GM23338 (cell line): ENCODE data around the gene SLC25A39. TPM values are rescaled to one million over a fixed set of nuclear protein-coding genes. Genes with fewer than 3 reads are reported as not detected.

Experiments used
- ATAC-seq: fragments of 200-7000 bp; cut with Tn5 transposase; 3 replicates; pipeline ENCODE4 v1.9.1; 2020
- DNase-seq: peaks from one replicate; pipeline ENCODE4 v3.0.0-alpha.2; 2015; ENCODE audit warnings: low spot score
- H2AFZ ChIP-seq: fragments of 200-600 bp; sonication (generic); 2 replicates; pipeline ENCODE4 v1.8.0; 2016; ENCODE audit warnings: antibody characterized with exemption, mild to moderate bottlenecking, moderate library complexity
- H3F3A ChIP-seq: fragments of 200-600 bp; sonication (generic); replicated peaks from 2 replicates; pipeline ENCODE4 v1.8.0; 2017; ENCODE audit warnings: antibody characterized with exemption, mixed run types, low read depth
- H3K27ac ChIP-seq: fragments of 200-600 bp; sonication (generic); 2 replicates; pipeline ENCODE4 v1.6.1; 2016; ENCODE audit warnings: low read depth
- H3K27me3 ChIP-seq: fragments of 200-600 bp; sonication (generic); 2 replicates; pipeline ENCODE4 v1.8.0; 2016; ENCODE audit warnings: mild to moderate bottlenecking, mixed run types, moderate library complexity; ENCODE audit not compliant: insufficient read depth
- H3K36me3 ChIP-seq: fragments of 200-600 bp; sonication (generic); 2 replicates; pipeline ENCODE4 v1.8.0; 2016; ENCODE audit warnings: mild to moderate bottlenecking; ENCODE audit not compliant: insufficient read depth
- H3K4me1 ChIP-seq: fragments of 200-600 bp; sonication (generic); 2 replicates; pipeline ENCODE4 v1.8.0; 2016; ENCODE audit warnings: mild to moderate bottlenecking, moderate library complexity; ENCODE audit not compliant: insufficient read depth
- H3K4me2 ChIP-seq: fragments of 200-600 bp; sonication (generic); 2 replicates; pipeline ENCODE4 v1.7.1; 2017; ENCODE audit warnings: mixed run types
- H3K4me3 ChIP-seq: fragments of 200-600 bp; sonication (generic); 2 replicates; pipeline ENCODE4 v1.6.1; 2016; ENCODE audit warnings: mixed run types
- H3K79me2 ChIP-seq: fragments of 200-600 bp; sonication (generic); replicated peaks from 2 replicates; pipeline ENCODE4 v1.8.0; 2017; ENCODE audit warnings: mild to moderate bottlenecking; ENCODE audit not compliant: insufficient read depth
- H3K9me2 ChIP-seq: fragments of 200-600 bp; sonication (generic); 2 replicates; pipeline ENCODE4 v1.8.0; 2017; ENCODE audit not compliant: insufficient read depth
- H4K20me1 ChIP-seq: fragments of 200-600 bp; sonication (generic); replicated peaks from 2 replicates; pipeline ENCODE4 v1.8.0; 2017; ENCODE audit warnings: mild to moderate bottlenecking; ENCODE audit not compliant: insufficient read depth
- H3K27ac Mint-ChIP-seq: 2 replicates; pipeline ENCODE4 v1.8.0; 2020; ENCODE audit warnings: inconsistent platforms, mild to moderate bottlenecking, moderate library complexity, mixed read lengths
- H3K27me3 Mint-ChIP-seq: 3 replicates; pipeline ENCODE4 v1.8.0; 2022; ENCODE audit warnings: low read depth, mild to moderate bottlenecking, moderate library complexity, mixed read lengths, inconsistent platforms; ENCODE audit not compliant: insufficient read depth, poor library complexity
- H3K36me3 Mint-ChIP-seq: 3 replicates; pipeline ENCODE4 v1.8.0; 2021; ENCODE audit warnings: low read depth, mild to moderate bottlenecking, inconsistent platforms, moderate library complexity, mixed read lengths
- H3K4me1 Mint-ChIP-seq: 3 replicates; pipeline ENCODE4 v1.8.0; 2020; ENCODE audit warnings: mild to moderate bottlenecking, inconsistent platforms, mixed read lengths
- H3K4me3 Mint-ChIP-seq: 3 replicates; pipeline ENCODE4 v1.8.0; 2021; ENCODE audit warnings: moderate library complexity, mild to moderate bottlenecking, inconsistent platforms, mixed read lengths
- H3K9me3 Mint-ChIP-seq: 3 replicates; pipeline ENCODE4 v1.8.0; 2020; ENCODE audit warnings: moderate library complexity, mild to moderate bottlenecking, inconsistent platforms, mixed read lengths
- CTCF ChIP-seq, 2 experiments: fragments of 200-600 bp in 1 of 2; sonication (generic) in 1 of 2; conservative IDR thresholded peaks; 2 replicates each; pipeline versions ENCODE4 v1.5.1 to v1.6.1; 2016 to 2017; ENCODE audit warnings: antibody characterized with exemption in 2 of 2, low read depth in 2 of 2, mild to moderate bottlenecking in 2 of 2, moderate library complexity in 1 of 2
- EZH2 ChIP-seq: fragments of 200-600 bp; sonication (generic); IDR thresholded peaks from one replicate; pipeline ENCODE4 v1.8.0; 2017; ENCODE audit warnings: antibody characterized with exemption, mild to moderate bottlenecking, low read depth; ENCODE audit not compliant: unreplicated experiment
- POLR2AphosphoS5 ChIP-seq: IDR thresholded peaks from 2 replicates; pipeline ENCODE4 v1.6.1; 2016; ENCODE audit warnings: antibody characterized with exemption, low read depth
- REST ChIP-seq: IDR thresholded peaks from one replicate; pipeline ENCODE4 v1.6.1; 2018; ENCODE audit warnings: antibody characterized with exemption; ENCODE audit not compliant: unreplicated experiment
- ZNF331 ChIP-seq: fragments of 250-450 bp; sonication (Bioruptor Pico); IDR thresholded peaks from 2 replicates; pipeline ENCODE4 v1.5.0; 2020; ENCODE audit warnings: low read depth, mild to moderate bottlenecking, moderate library complexity
- ZNF462 ChIP-seq: fragments of 250-450 bp; sonication (Bioruptor Pico); IDR thresholded peaks from 2 replicates; pipeline ENCODE4 v1.5.0; 2020; ENCODE audit warnings: mild to moderate bottlenecking, moderate library complexity
- polyA plus RNA-seq: library from polyadenylated mRNA; unstranded; fragments of >200 nt; fragmentation: Nextera tagmentation; extraction: Ambion mirVana; gene quantifications from 2 replicates; pipeline ENCODE4 v1.2.1, GENCODE V29; 2016
- total RNA-seq: library from RNA; depleted of rRNA; stranded (reverse); fragments of >200 nt; shearing (Covaris generic); gene quantifications from 2 replicates; pipeline ENCODE4 v1.2.3, GENCODE V29; 2014

Gene SLC25A39
- total and polyA plus RNA-seq, 2 experiments from 2014 or later: 184 to 202 TPM

GRCh38 chr17:44359006-44359405 lies 34.4 kb upstream of the SLC25A39 start (continued):
- TF ChIP-seq REST (no peak), POLR2AphosphoS5 (no peak), CTCF (conservative IDR thresholded peaks at IDR 0.05; ENCODE audit: low read depth in 2 of 2) (no peak)

GRCh38 chr17:44358066-44358465 lies 33.4 kb upstream of the SLC25A39 start:
- Histone ChIP-seq H2AFZ (no peak overlapping the region), H3K79me2 (no peaks in the 10 kb centered on the region), H4K20me1 (peaks cover 20% of the 10 kb centered on the region), H3K4me2 (no peak overlapping the region), H3K4me3 (no peak overlapping the region), H3K9me2 (no peaks in the 10 kb centered on the region), H3K27ac (no peak overlapping the region), H3K4me1 (peaks cover 29% of the 10 kb centered on the region), H3K36me3 (no peaks in the 10 kb centered on the region), H3F3A (0 out of 2 replicates have a peak, but pooled peaks cover 13% of the 10 kb centered on the region), H3K27me3 (peaks cover 6% of the 10 kb centered on the region; the same call in 1 of the 2 replicates)
- H3K4me1 Mint-ChIP-seq: peaks cover 38% of the 10 kb centered on the region
- H3K36me3 Mint-ChIP-seq: peaks cover 5% of the 10 kb centered on the region; the same call in 2 of the 3 replicates
- no peak overlapping the region for H3K27ac Mint-ChIP-seq
- peaks cover 16% of the 10 kb centered on the region for H3K27me3 Mint-ChIP-seq
- peak; percentile 38 for DNase-seq
- no peak for ATAC-seq
- peaks cover 2% of the 10 kb centered on the region; the same call in 1 of the 3 replicates for H3K9me3 Mint-ChIP-seq
- no peak overlapping the region for H3K4me3 Mint-ChIP-seq
- TF ChIP-seq EZH2: no peak
- TF ChIP-seq REST: no peak
- no peak for TF ChIP-seq ZNF462 (CRISPR knock-in tag)
- no peak for TF ChIP-seq ZNF331 (CRISPR knock-in tag)
- 0 out of 4 replicates have a peak, but pooled peaks of 1 of the 2 experiments have one; percentile 8 for TF ChIP-seq CTCF (conservative IDR thresholded peaks at IDR 0.05; ENCODE audit: low read depth in 2 of 2)
